Measurements from ENCODE around the gene MECP2.

MECP2 gene

GRCh38 chrX:154115071-154115470 lies 17.6 kb upstream of the MECP2 start:
- DNase-seq: no peak

- no peak for DNase-seq
Measured at GRCh38 chrX:154114652-154115051, 17.1 kb upstream of the MECP2 start.

GRCh38 chrX:154113729-154114128 lies 16.2 kb upstream of the MECP2 start:
- DNase-seq: no peak

GRCh38 chrX:154098551-154098950 lies 1.0 kb upstream of the MECP2 start:
- no peak for DNase-seq

- DNase-seq: peak; percentile 89
Measured at GRCh38 chrX:154097003-154097588, 421 bp downstream of the MECP2 start.

GRCh38 chrX:154096140-154097002 lies 1.1 kb downstream of the MECP2 start:
- peak; percentile 51 for DNase-seq

- no peak for DNase-seq
Measured at GRCh38 chrX:154094833-154095232, 2.7 kb downstream of the MECP2 start.

- DNase-seq: no peak
Measured at GRCh38 chrX:154093965-154094364, 3.6 kb downstream of the MECP2 start.

- DNase-seq: no peak
Measured at GRCh38 chrX:154092371-154092770, 5.1 kb downstream of the MECP2 start.

- DNase-seq: no peak
Measured at GRCh38 chrX:154091678-154092077, 5.8 kb downstream of the MECP2 start.

- no peak for DNase-seq
Measured at GRCh38 chrX:154090731-154091130, 6.8 kb downstream of the MECP2 start.

- DNase-seq: no peak
Measured at GRCh38 chrX:154084449-154085300, 12.8 kb downstream of the MECP2 start.

- DNase-seq: no peak
Measured at GRCh38 chrX:154083126-154083517, 14.4 kb downstream of the MECP2 start.

GRCh38 chrX:154082396-154083125 lies 15.0 kb downstream of the MECP2 start:
- DNase-seq: no peak

- no peak for DNase-seq
Measured at GRCh38 chrX:154077101-154077500, 20.4 kb downstream of the MECP2 start.

- no peak for DNase-seq
Measured at GRCh38 chrX:154074199-154074598, 23.3 kb downstream of the MECP2 start.

- DNase-seq: no peak
Measured at GRCh38 chrX:154072192-154072591, 25.3 kb downstream of the MECP2 start.

GRCh38 chrX:154068560-154068959 lies 29.0 kb downstream of the MECP2 start:
- no peak for DNase-seq

GRCh38 chrX:154064637-154065435 lies 32.7 kb downstream of the MECP2 start:
- no peak for DNase-seq

GRCh38 chrX:154063234-154063633 lies 34.3 kb downstream of the MECP2 start:
- DNase-seq: no peak

GRCh38 chrX:154061801-154062200 lies 35.7 kb downstream of the MECP2 start:
- no peak for DNase-seq

- DNase-seq: no peak
Measured at GRCh38 chrX:154059729-154060245, 37.7 kb downstream of the MECP2 start.

Data from NCI-H69 (cell line).